GM19455 (cell line): ENCODE data around the gene ZSWIM7.

ENCODE experiments used
- ATAC-seq: cut with Tn5 transposase; IDR thresholded peaks from one replicate; pipeline ENCODE4 v1.9.1; 2021; ENCODE audit not compliant: unreplicated experiment

ZSWIM7 gene

GRCh38 chr17:15935891-15936290, 63.6 kb downstream of the ZSWIM7 start:
- no peak for ATAC-seq

- no peak for ATAC-seq
Measured at GRCh38 chr17:15934866-15935265, 64.6 kb downstream of the ZSWIM7 start.

- no peak for ATAC-seq
Measured at GRCh38 chr17:15931394-15931793, 68.1 kb downstream of the ZSWIM7 start.

GRCh38 chr17:15930426-15930825, 69.1 kb downstream of the ZSWIM7 start:
- ATAC-seq: no peak

GRCh38 chr17:15929941-15930340, 69.6 kb downstream of the ZSWIM7 start:
- no peak for ATAC-seq

GRCh38 chr17:15928286-15928785, 71.2 kb downstream of the ZSWIM7 start:
- ATAC-seq: no peak
